PC-3 (cell line): Measurements from ENCODE around the gene AARS2. TPM values are rescaled to one million over a fixed set of nuclear protein-coding genes. Genes with fewer than 3 reads are reported as not detected.
A peak's percentile ranks its signal among the peaks of the same experiment; 100 is the strongest.

Experiments
- ATAC-seq: fragments of 200-7000 bp; cut with Tn5 transposase; 2 replicates; pipeline ENCODE4 v1.9.1; 2020; ENCODE audit warnings: mild to moderate bottlenecking, moderate library complexity
- BruUV-seq: library from RNA; stranded (reverse); fragments of 400-500 nt; replicated peaks from 2 replicates; lab custom pipeline; 2021; lab: Mats Ljungman, UMichigan
- CTCF ChIA-PET: fragments of 300-600 bp; sonication (Branson Sonifier 250); formaldehyde crosslinking; loops from one replicate; lab custom pipeline; 2022; ENCODE audit warnings: antibody characterized with exemption; lab: Charles Lee
- POLR2A ChIA-PET: fragments of 300-600 bp; sonication (Branson Sonifier 250); formaldehyde crosslinking; loops from one replicate; lab custom pipeline; 2022; ENCODE audit warnings: antibody characterized with exemption; ENCODE audit not compliant: unreplicated experiment; lab: Charles Lee
- DNase-seq: peaks from one replicate; pipeline ENCODE4 v3.0.0-alpha.2; 2015
- H2AFZ ChIP-seq: fragments of 300-600 bp; sonication (generic); 2 replicates; pipeline ENCODE4 v1.6.0; 2016; ENCODE audit warnings: antibody characterized with exemption, low read length
- H3F3A ChIP-seq: fragments of 300-600 bp; sonication (generic); one replicate; pipeline ENCODE4 v1.6.0; 2017; ENCODE audit warnings: antibody characterized with exemption, low read length, control low read depth, mild to moderate bottlenecking; ENCODE audit not compliant: unreplicated experiment
- H3K27ac ChIP-seq: fragments of 300-600 bp; sonication (generic); 2 replicates; pipeline ENCODE4 v1.5.1; 2016; ENCODE audit warnings: mild to moderate bottlenecking, low read length
- H3K27me3 ChIP-seq: fragments of 300-600 bp; sonication (generic); 2 replicates; pipeline ENCODE4 v1.6.1; 2016; ENCODE audit warnings: low read length, mixed read lengths
- H3K36me3 ChIP-seq: fragments of 300-600 bp; sonication (generic); 2 replicates; pipeline ENCODE4 v1.6.1; 2016; ENCODE audit warnings: low read depth, mixed run types, low read length, mixed read lengths
- H3K4me1 ChIP-seq: fragments of 300-600 bp; sonication (generic); 2 replicates; pipeline ENCODE4 v1.5.1; 2016; ENCODE audit warnings: low read length; ENCODE audit not compliant: insufficient read depth
- H3K4me2 ChIP-seq: fragments of 300-600 bp; sonication (generic); 2 replicates; pipeline ENCODE4 v1.6.0; 2016; ENCODE audit warnings: low read length
- H3K4me3 ChIP-seq: fragments of 300-600 bp; sonication (generic); 2 replicates; pipeline ENCODE4 v1.5.1; 2016; ENCODE audit warnings: mild to moderate bottlenecking, low read length, mixed read lengths
- H3K79me2 ChIP-seq: fragments of 300-600 bp; sonication (generic); 2 replicates; pipeline ENCODE4 v1.6.1; 2017; ENCODE audit warnings: low read length, mixed read lengths
- H3K9ac ChIP-seq: fragments of 300-600 bp; sonication (generic); 2 replicates; pipeline ENCODE4 v1.6.0; 2016; ENCODE audit warnings: mild to moderate bottlenecking, low read length
- H3K9me2 ChIP-seq: fragments of 300-600 bp; sonication (generic); replicated peaks from 2 replicates; pipeline ENCODE4 v1.6.1; 2016; ENCODE audit warnings: mixed run types, low read length, mixed read lengths
- H3K9me3 ChIP-seq: fragments of 300-600 bp; sonication (generic); 2 replicates; pipeline ENCODE4 v1.6.1; 2016; ENCODE audit warnings: low read length, mixed read lengths
- H4K20me1 ChIP-seq: fragments of 300-600 bp; sonication (generic); 2 replicates; pipeline ENCODE4 v1.6.1; 2016; ENCODE audit warnings: low read length, mixed read lengths
- EZH2 ChIP-seq: fragments of 300-600 bp; sonication (generic); IDR thresholded peaks from one replicate; pipeline ENCODE4 v1.6.1; 2017; ENCODE audit warnings: antibody characterized with exemption, mild to moderate bottlenecking, low read length; ENCODE audit not compliant: unreplicated experiment
- EZH2phosphoT487 ChIP-seq: fragments of 300-600 bp; sonication (generic); IDR thresholded peaks from 2 replicates; pipeline ENCODE4 v1.6.1; 2018; ENCODE audit warnings: mild to moderate bottlenecking, antibody characterized with exemption, low read length, borderline replicate concordance
- intact Hi-C: fragments of 100-400 bp; cut with micrococcal nuclease; formaldehyde crosslinking; loops from 2 replicates; pipeline ENCODE4 v1.9.0; 2023
- total RNA-seq: library from RNA; depleted of rRNA; stranded (reverse); fragments of >200 nt; gene quantifications from 2 replicates; pipeline ENCODE4 v1.2.3, GENCODE V29; 2014
- TF ChIP-seq, protein P1 (sequence below): fragments of 300-600 bp; sonication (generic); conservative IDR thresholded peaks from 2 replicates; pipeline ENCODE4 v1.5.1; 2017; ENCODE audit warnings: antibody characterized with exemption, low read depth, mild to moderate bottlenecking, low read length

The AARS2 gene
- total RNA-seq, 1 experiment from 2014 or later, result 26.2 TPM

DNA sequence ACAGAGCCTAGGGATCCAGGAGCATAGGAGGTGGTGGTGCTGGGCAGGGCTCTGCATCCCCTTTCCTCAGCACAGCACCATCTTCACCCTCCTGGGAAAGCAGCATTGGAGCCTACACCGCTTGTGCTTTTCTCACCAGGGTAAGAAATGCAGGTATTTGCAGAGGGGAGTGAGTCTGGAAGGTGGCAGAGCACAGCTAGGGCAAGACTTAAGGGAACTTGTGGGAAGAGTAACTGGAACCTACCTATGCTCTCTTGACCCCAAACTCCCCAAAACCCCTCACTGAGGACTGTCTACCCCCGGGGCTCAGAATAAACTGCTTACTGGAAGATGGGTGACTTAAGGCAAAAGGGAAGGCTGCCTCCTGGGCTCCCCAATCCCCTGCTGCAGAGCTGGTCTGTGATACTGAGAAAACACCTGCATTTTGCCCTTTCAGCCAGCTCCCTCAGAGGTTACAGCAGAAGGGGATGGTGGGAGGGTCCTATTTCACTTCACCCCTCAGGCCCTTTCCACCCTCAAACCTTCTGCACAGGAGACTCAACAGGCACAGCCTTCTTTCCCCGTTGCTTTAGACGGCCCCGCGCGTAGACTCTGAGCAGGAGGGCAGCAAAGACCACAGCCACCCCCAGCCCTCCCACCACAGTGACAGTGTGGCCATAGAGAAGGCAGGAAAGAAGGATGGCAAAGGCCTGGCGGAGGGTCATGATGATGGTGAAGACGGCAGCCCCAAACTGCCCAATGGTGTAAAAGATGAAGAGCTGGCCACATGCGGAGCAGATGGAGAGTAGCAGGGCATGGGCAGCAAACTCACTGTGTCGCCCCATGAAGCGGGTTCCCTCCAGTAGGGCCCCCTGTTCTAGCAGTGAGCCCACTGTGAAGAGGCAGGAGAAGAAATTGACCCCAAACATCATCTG, 58.7 kb downstream of the AARS2 start:
- no peak overlapping the region for H3K9ac ChIP-seq
- CTCF ChIA-PET, result no interaction called here
- no TSS peak for BruUV-seq
- H3K9me3 ChIP-seq, result no peaks in the 10 kb centered on the region
- H3K4me2 ChIP-seq, result peak overlapping the region; percentile 12; the same call in 1 of the 2 replicates
- no peaks in the 10 kb centered on the region for H3K27me3 ChIP-seq
- DNase-seq, result no peak
- peaks cover 64% of the 10 kb centered on the region for H4K20me1 ChIP-seq
- H3K36me3 ChIP-seq, result peaks cover 51% of the 10 kb centered on the region
- TF ChIP-seq, protein P1, sequence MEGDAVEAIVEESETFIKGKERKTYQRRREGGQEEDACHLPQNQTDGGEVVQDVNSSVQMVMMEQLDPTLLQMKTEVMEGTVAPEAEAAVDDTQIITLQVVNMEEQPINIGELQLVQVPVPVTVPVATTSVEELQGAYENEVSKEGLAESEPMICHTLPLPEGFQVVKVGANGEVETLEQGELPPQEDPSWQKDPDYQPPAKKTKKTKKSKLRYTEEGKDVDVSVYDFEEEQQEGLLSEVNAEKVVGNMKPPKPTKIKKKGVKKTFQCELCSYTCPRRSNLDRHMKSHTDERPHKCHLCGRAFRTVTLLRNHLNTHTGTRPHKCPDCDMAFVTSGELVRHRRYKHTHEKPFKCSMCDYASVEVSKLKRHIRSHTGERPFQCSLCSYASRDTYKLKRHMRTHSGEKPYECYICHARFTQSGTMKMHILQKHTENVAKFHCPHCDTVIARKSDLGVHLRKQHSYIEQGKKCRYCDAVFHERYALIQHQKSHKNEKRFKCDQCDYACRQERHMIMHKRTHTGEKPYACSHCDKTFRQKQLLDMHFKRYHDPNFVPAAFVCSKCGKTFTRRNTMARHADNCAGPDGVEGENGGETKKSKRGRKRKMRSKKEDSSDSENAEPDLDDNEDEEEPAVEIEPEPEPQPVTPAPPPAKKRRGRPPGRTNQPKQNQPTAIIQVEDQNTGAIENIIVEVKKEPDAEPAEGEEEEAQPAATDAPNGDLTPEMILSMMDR, result no peak
- no peak for TF ChIP-seq EZH2phosphoT487
- no peak for TF ChIP-seq EZH2
- POLR2A ChIA-PET, result interaction anchor here (0.6 kb wide), 1 partner anchor 31 kb away, joined by 20 read pairs; the partner anchor contains the start of gene SLC29A1
- no peak for ATAC-seq
- H3F3A ChIP-seq, result peaks cover 51% of the 10 kb centered on the region
- H3K4me1 ChIP-seq, result peaks cover 37% of the 10 kb centered on the region
- no peak overlapping the region for H3K4me3 ChIP-seq
- H2AFZ ChIP-seq, result no peak overlapping the region
- no peaks in the 10 kb centered on the region for H3K9me2 ChIP-seq
- H3K79me2 ChIP-seq, result peaks cover 49% of the 10 kb centered on the region
- intact Hi-C loops, result no loop called here
- H3K27ac ChIP-seq, result no peak overlapping the region

GRCh38 chr6:44253307-44254101, 59.6 kb downstream of the AARS2 start:
- H2AFZ ChIP-seq, result no peak overlapping the region
- peaks cover 73% of the 10 kb centered on the region for H4K20me1 ChIP-seq
- DNase-seq (peak; percentile 64), ATAC-seq (peak; percentile 12; the same call in 1 of the 2 replicates)
- H3K9me2 ChIP-seq, result no peaks in the 10 kb centered on the region
- no peak overlapping the region for H3K9ac ChIP-seq
- no peak for TF ChIP-seq EZH2
- no peak for TF ChIP-seq EZH2phosphoT487
- TF ChIP-seq, protein P1, result peak; percentile 64
- H3K79me2 ChIP-seq, result peaks cover 59% of the 10 kb centered on the region
- CTCF ChIA-PET, result no interaction called here
- H3K36me3 ChIP-seq, result peaks cover 61% of the 10 kb centered on the region
- BruUV-seq, result TSS peak; percentile 3
- POLR2A ChIA-PET, result interaction anchor here (0.6 kb wide), 1 partner anchor 30 kb away, joined by 20 read pairs; the partner anchor contains the start of gene SLC29A1
- H3K4me2 ChIP-seq, result no peak overlapping the region
- H3K4me1 ChIP-seq, result peaks cover 47% of the 10 kb centered on the region
- H3K9me3 ChIP-seq, result no peaks in the 10 kb centered on the region
- H3F3A ChIP-seq, result peaks cover 60% of the 10 kb centered on the region
- H3K27me3 ChIP-seq, result no peaks in the 10 kb centered on the region
- no peak overlapping the region for H3K4me3 ChIP-seq
- intact Hi-C loops, result no loop called here
- no peak overlapping the region for H3K27ac ChIP-seq
